Occipital lobe (tissue), 2 donors: ENCODE data around the gene NEMP1. TPM values are rescaled to one million over a fixed set of nuclear protein-coding genes. Genes with fewer than 3 reads are reported as not detected.
"Not testable (repeated sequence)": the region's sequence is repeated elsewhere in the genome, so short reads cannot be mapped to it uniquely, and the experiment has no call there.

ENCODE experiments used
- DNase-seq: peaks from one replicate; lab custom pipeline; 2025; lab: John Stamatoyannopoulos, UW
- total RNA-seq: library from RNA; depleted of rRNA; stranded (reverse); fragments of >200 nt; gene quantifications from one replicate; pipeline ENCODE4 v1.2.3, GENCODE V29; 2014

NEMP1 gene
- total RNA-seq, 1 donor from 2014 or later, result 7.6 TPM

GRCh38 chr12:57091638-57092528 lies 13.3 kb upstream of the NEMP1 start:
- no peak for DNase-seq

DNA sequence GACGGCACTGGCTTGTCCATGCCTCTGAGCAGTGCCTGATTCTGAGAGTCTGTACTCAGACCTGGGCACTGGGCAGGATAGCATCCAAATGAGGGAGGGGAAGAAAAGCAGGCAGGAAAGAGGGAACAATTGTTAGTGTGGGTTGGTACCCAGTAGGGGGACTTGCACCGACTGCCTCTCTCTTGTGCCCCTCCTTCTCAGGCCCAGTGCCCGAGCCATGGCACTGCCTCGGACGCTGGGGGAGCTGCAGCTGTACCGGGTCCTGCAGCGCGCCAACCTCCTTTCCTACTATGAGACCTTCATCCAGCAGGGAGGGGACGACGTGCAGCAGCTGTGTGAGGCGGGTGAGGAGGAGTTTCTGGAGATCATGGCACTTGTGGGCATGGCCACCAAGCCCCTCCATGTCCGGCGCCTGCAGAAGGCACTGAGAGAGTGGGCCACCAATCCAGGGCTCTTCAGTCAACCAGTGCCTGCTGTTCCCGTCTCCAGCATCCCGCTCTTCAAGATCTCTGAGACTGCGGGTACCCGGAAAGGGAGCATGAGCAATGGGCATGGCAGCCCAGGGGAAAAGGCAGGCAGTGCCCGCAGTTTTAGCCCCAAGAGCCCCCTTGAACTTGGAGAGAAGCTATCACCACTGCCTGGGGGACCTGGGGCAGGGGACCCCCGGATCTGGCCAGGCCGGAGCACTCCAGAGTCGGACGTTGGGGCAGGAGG lies 12.5 kb upstream of the NEMP1 start:
- peak; percentile 50 for DNase-seq

DNA sequence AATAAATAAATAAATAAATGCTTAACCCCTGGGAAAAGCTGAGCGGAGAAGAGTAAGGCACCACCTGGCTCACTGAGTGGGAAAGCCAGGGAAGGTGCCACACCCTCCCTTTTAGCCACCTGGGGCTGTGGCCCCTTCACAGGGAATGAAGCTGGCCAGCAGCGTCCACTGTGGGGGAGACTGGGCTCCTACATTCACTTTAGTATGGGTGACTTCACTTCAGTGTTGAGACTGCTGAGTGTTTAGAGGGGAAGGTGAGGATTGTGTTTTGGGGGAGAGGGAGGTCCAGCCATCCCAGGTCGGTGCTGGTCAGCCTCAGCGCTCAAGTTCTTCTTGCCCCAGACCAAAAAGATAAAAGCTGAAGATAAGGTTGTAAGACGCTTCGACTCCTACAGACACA lies 11.9 kb upstream of the NEMP1 start:
- DNase-seq, result no peak

DNA sequence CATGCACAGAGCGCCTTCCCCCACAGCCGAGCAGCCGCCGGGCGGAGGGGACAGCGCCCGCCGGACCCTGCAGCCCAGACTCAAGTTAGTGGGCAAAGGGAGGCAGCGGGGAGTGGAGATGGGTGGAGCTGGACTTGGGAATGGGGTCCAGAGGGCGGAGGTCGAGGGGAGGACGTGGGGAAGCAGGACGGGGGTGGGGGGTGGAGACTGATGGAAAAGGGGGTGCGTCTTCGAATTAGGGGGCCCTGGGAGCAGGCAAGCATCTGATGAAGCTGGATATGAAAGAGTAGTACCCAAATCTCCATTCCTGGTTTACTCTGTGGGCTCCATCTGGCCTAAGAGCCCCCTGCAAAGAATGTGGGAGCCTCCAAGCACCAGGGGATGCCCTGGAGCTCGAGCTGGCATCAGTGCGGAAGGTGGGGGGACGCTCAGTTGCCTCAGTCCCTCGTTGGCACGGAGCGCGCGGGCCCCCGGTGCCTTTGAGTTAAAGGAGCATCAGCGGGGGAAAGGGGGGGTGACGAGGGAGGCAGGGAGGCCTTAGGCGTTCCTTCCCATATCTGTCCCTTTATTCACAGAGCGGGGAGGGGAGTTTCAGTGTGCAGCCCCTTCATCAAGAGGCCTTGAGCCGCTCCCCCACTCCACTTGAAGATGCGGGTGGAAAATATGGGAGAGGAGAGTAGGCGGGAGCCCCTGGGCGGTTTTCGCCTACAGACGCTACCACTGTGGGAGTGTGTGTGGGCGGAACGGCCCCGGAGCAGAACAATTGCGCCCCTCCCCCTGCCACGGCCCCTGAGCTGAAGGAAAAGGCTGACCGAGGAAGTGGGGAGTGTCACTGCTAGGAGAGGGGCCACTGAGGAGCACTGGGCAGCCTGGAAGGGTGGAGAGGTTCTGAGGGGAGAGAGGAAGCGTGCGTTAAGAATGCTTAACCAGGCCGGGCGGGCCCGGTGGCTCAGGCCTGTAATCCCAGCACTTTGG lies 11.0 kb upstream of the NEMP1 start:
- peak; percentile 51 for DNase-seq

DNA sequence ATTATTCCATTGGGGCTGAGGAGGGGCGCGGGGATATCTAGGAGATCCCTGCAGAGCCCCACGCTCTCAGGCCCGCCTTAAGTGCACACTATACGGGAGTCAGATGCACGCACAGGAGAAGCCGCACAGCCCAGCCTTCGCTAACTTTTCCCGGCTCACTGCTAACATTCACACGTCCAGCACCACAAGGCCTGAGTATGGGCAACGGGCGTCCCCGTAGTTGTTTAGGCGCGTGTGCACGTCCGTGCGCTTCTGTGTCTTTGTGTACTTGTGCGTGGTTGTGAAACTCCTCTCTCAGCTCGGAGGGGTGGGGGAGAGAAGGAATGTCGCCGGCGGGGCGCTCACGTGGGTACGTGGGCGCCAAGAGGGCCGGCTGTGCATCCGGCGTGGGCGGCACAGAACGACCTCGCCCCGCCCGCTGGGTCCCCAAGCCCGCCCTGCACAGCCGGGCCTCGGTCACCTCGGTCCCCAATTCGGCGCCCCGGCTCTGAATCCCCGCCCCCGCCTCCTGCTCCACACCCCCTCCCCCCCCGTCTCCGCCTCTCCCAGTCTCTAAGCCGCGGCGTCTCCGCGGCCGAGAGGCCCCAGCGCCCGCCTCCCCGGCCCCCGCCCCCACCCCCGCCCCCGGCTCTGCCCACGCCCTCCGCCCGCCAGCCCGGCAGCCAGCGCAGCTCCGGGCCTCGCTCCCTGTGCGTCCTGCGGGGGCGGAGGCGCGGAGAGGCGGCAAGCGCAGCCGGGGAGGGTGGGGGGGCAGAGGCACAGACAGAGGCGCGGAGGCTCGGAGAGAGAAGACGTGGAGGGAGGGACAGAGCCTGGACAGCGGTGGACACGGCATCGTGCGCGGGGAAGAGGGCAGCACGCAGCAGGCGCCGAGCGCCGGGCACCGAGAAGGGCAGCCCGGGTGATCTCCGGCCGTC lies 10.0 kb upstream of the NEMP1 start, which contains the start of gene NAB2:
NAB2 (plus strand) TSS at position 761 of the 917 bp plus-strand sequence. CDS start 158 bp downstream, outside the sequence.
- peak; percentile 87 for DNase-seq

DNA sequence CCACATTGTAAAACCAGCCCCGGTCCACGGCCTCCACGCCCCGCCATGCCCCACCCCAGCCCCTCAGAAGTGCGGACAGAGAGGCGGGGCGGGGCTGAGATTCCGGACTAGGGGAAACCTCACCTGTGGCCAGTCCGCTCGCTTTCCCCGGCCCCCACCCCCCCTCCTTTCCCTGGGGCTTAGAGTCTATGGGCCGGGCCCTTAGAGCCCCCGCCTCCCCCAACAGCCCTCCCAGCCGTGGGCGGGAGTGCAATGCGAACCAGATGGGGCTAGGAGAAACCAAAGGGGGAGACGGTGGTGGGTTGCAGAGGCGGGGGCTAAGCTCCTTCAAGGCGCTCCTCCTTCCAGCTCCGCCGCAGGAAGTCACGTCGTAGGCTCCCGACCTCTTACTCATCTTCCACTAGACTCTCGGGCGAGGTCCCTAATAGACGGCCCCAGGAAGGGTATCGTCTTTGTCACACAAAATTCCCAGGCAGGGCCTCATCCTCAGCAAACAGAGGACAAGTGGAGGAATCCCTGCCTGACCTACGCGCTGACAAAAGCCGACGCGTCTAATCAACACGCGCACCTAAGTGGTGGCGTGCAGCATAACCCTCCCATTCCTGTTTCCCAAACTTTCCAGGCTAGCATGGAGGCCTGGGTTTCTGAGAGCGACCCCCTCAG lies 9.2 kb upstream of the NEMP1 start:
- DNase-seq, result no peak

DNA sequence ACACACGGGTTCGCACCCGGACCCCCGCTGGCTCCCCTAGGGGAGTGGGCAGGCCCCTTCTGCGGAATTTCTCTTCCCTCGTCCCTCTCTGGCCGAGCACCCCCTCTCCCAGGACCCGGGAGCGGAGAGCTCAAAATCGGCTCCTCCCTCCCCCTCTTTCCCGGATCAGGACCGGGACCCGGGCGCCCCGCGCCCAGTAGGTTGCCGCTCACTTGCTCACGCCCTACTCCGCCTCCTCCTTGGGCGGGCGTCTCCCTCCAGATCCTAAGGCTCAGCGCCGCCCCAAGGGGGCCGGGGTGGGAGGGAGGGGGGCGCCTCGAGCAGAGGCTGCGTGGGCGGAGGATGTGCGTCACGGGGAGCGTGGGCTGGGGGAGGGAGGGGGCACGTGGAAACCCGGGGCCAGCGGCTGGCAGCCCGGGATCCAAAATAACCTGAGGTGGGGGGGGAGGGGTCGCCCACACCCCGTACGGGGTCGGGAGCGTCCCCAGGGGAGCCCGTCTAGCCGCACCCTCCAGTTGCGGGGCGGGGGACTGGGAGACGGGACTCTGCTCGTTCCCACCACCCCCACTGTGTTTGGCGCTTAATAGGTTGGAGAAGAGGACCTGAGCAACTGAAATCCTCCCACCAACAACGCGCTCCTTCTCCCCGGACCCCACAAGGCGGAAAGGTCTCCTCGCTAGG lies 8.6 kb upstream of the NEMP1 start:
- DNase-seq, result peak; percentile 56

GRCh38 chr12:57086493-57087009 lies 8.0 kb upstream of the NEMP1 start:
- DNase-seq, result peak; percentile 40

GRCh38 chr12:57085999-57086492 lies 7.5 kb upstream of the NEMP1 start:
- no peak for DNase-seq

- no peak for DNase-seq
These were observed 2.3 kb upstream of the NEMP1 start for GRCh38 chr12:57080855-57081254.

- DNase-seq, result no peak
These were observed 1.2 kb upstream of the NEMP1 start for GRCh38 chr12:57079821-57080220.

- DNase-seq, result not testable (repeated sequence)
These were observed 4.8 kb downstream of the NEMP1 start for GRCh38 chr12:57073566-57074450.

GRCh38 chr12:57072661-57073060 lies 5.9 kb downstream of the NEMP1 start:
- DNase-seq, result no peak

DNA sequence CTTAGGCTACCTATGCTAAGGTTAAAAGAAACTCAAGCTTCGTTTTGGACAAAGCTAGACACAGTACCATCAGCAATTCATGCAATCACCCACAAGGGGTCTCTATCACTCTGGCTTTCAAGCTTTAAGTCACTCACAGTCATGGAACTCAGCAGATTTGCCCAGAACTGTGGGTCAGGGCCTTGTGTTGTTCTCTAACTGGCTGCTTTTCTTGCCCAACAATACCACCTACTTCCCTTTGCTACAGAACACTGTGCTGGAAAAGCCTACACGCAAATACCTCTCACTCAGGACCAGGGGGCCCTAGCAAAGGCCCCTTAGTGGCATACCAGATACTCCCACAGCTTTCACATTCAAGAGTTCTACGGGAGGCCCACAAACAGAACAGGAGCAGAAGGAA lies 9.1 kb downstream of the NEMP1 start:
- peak; percentile 22 for DNase-seq

DNA sequence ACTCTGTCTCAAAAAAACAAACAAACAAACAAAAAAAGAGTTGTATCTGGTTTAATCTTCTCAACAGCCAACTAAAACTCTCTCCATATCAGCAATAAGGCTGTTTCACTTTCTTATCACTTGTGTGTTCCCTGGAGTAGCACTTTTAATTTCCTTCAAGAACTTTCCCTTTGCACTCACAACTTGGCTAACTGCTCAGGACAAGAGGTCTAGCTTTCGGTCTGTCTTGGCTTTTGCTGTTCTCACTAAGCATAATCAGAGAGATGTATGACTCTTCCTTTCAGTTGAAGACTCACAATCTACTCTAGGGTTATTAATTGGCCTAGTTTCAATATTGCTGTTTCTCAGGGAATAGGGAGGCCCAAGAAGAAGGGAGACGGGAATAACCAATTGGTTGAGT lies 12.3 kb downstream of the NEMP1 start:
- no peak for DNase-seq

DNA sequence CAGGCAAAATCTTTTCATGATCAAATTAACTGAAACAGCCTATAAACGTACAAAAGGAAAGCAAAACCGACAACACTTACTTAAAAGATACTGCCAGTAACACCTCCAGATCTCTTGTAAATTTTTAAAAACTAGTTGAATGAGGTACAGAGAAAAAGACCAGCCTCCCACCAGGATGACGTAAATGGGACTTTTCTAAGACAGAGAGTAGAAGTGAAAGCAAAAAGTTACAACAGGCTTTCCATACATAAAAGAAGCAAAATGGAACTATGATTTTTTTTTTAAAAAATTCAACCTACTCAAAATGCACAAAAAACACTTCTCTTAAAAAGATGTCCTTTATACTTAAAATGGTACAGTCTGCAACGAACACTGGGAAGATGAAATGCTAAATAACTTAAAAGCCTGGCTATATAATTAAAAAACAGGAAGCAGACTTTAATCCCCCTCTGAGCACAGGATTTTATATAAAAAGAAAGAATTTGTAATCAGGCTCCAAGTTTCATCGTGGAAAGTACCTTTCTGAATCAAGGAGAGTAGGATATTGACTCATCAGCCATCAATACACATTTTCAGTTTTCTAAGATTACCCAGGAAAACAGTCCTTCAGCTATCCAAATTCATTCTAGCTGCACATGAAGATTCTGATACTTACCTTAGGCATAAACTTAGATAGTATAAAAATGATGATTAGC lies 14.5 kb downstream of the NEMP1 start:
- no peak for DNase-seq

- DNase-seq, result no peak
These were observed 20.1 kb downstream of the NEMP1 start for GRCh38 chr12:57058454-57058853.
